Activated CD4-positive, alpha-beta memory T cell treated with anti-CD3 and anti-CD28 coated beads for 36 hours (primary cell): ENCODE data around the gene CASP6. TPM values are rescaled to one million over a fixed set of nuclear protein-coding genes. Genes with fewer than 3 reads are reported as not detected.

ENCODE experiments used
- CTCF ChIA-PET: fragments of 350-600 bp; sonication (Branson Sonifier 250); formaldehyde crosslinking; loops from one replicate; lab custom pipeline; 2021; ENCODE audit warnings: antibody characterized with exemption, inconsistent platforms; lab: Charles Lee
- POLR2A ChIA-PET: fragments of 350-600 bp; sonication (Branson Sonifier 250); formaldehyde crosslinking; loops from one replicate; lab custom pipeline; 2021; ENCODE audit warnings: antibody characterized with exemption; lab: Charles Lee
- DNase-seq: peaks from one replicate; pipeline ENCODE4 v3.0.0-alpha.2; 2020
- H3K27ac Mint-ChIP-seq: one replicate; pipeline ENCODE4 v1.8.0; 2021; ENCODE audit warnings: mixed read lengths
- H3K27me3 Mint-ChIP-seq: one replicate; pipeline ENCODE4 v1.8.0; 2021; ENCODE audit warnings: mixed read lengths
- H3K36me3 Mint-ChIP-seq: one replicate; pipeline ENCODE4 v1.8.0; 2021; ENCODE audit warnings: mixed read lengths
- H3K4me1 Mint-ChIP-seq: one replicate; pipeline ENCODE4 v1.8.0; 2021; ENCODE audit warnings: low read depth, mixed read lengths
- H3K4me3 Mint-ChIP-seq: one replicate; pipeline ENCODE4 v1.8.0; 2021; ENCODE audit warnings: mild to moderate bottlenecking, mixed read lengths
- H3K9me3 Mint-ChIP-seq: one replicate; pipeline ENCODE4 v1.8.0; 2021; ENCODE audit warnings: mixed read lengths
- intact Hi-C: fragments of 100-400 bp; cut with micrococcal nuclease; formaldehyde crosslinking; loops from one replicate; pipeline ENCODE4 v1.15.1; 2023
- total RNA-seq, 2 experiments: library from RNA; stranded (reverse); gene quantifications; one replicate each; pipeline ENCODE4 v1.2.3, GENCODE V29; 2021

Gene CASP6
- total RNA-seq: 10 to 100 TPM; 18.4 to 29.9 TPM

- intact Hi-C loops: loop anchor here (1.0 to 5.0 kb wide), 7 partner anchors 26 to 270 kb away; partner anchors contain the start of genes CFI, GAR1, MCUB and SEC24B
- Mint-ChIP-seq H3K27me3 (no peaks in the 10 kb centered on the region), H3K4me1 (peaks cover 34% of the 10 kb centered on the region), H3K36me3 (peaks cover 2% of the 10 kb centered on the region), H3K4me3 (peak within 1 kb of the TSS; percentile 90), H3K9me3 (no peaks in the 10 kb centered on the region), H3K27ac (peak within 1 kb of the TSS; percentile 82)
- POLR2A ChIA-PET: interaction anchor here (1.3 kb wide), 1 partner anchor 28 kb away, joined by 3 read pairs; no protein-coding TSS in a partner anchor
- peak; percentile 79 for DNase-seq
- CTCF ChIA-PET: interaction anchor here (0.7 to 2.5 kb wide), 15 partner anchors 10 to 275 kb away, joined by 3 to 8 read pairs (median 4); partner anchors contain the start of genes RRH and SEC24B
These were observed at the start of gene CASP6 for GRCh38 chr4:109702950-109703663. CASP6 (minus strand) TSS chr4:109703445; CDS start chr4:109703395, 50 bp downstream.

DNA sequence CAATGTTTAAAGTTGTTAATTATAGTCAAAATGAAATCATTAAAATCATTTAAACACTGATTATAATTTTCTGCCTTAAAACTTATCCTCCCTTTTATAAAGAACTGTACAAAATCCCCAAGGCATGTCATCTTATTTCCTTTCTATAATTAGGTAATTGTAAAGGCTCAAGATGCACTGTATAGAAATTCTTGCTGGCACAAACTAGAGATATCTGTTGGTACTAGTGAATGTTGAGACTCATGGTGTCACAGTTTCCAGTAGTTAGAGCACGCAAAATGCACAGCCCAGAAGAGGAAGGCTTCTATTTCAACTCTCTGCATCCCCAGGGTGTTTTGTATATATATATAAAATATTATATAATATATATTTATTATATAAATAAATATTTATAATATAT is 49.3 kb upstream of the CASP6 start:
- POLR2A ChIA-PET: no interaction called here
- intact Hi-C loops: no loop called here
- no peak for DNase-seq

DNA sequence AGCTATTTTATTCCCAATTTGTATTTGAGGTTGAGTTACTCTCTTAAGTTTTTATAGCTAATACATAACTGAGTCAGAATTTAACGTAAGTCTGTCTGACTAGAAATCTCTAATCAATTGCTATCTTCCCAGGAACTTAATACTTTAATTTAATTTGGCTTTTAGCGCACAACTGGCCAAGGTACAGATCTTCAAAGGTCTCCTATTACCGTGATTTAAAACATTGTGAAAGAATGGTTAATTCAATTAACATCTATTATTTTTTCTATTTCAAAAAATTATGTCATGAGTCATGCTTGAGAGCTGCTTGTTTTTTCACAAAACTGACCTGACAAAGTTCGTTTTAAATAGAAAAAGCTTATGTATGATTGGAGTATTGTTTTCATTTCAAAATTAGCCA is 48.6 kb upstream of the CASP6 start:
- CTCF ChIA-PET: interaction anchor here (1.6 kb wide), 1 partner anchor 319 kb away, joined by 6 read pairs; no protein-coding TSS in a partner anchor
- peaks cover 2% of the 10 kb centered on the region for H3K27me3 Mint-ChIP-seq
- H3K27ac Mint-ChIP-seq: no peak overlapping the region
- no peak for DNase-seq
- H3K4me3 Mint-ChIP-seq: no peak overlapping the region
- no peaks in the 10 kb centered on the region for H3K4me1 Mint-ChIP-seq
- intact Hi-C loops: no loop called here
- POLR2A ChIA-PET: no interaction called here
- no peaks in the 10 kb centered on the region for H3K36me3 Mint-ChIP-seq
- H3K9me3 Mint-ChIP-seq: no peaks in the 10 kb centered on the region

More for the DNA sequence above, 49.3 kb upstream of the CASP6 start:
- Mint-ChIP-seq H3K4me3 (no peak overlapping the region), H3K27ac (no peak overlapping the region), H3K4me1 (no peaks in the 10 kb centered on the region), H3K27me3 (peaks cover 2% of the 10 kb centered on the region), H3K9me3 (no peaks in the 10 kb centered on the region), H3K36me3 (no peaks in the 10 kb centered on the region)
- CTCF ChIA-PET: interaction anchor here (0.6 to 1.6 kb wide), 2 partner anchors 41 to 320 kb away, joined by 4 to 6 read pairs; no protein-coding TSS in a partner anchor

DNA sequence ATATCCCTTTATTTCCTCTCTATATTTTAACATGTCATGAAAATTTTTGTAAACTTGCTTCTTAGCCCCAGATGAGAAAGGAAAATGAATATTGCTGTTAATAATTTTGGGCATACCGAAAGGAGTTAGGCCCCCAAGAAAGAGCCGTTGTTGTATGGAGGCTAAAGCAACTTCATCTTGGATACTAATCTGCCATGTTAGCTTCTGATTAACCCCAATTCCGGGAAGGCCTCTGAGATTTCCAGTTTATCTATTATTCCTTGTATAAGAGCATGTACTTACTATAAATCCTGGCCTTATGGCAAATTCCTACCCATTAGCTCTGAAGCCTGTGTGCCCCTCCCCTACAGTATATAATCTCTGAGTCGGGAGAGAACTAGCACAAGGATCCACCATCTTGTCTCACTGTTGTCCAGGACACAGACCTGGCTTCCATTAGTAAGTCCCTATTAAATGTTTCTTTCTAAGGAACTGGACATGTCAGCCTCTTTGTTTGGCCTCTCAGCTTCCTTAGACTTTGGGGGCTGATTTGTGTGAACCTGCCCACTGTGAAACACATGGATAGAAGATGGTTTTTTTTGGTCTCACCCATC is 47.5 kb upstream of the CASP6 start:
- POLR2A ChIA-PET: no interaction called here
- no peak overlapping the region for H3K4me3 Mint-ChIP-seq

DNA sequence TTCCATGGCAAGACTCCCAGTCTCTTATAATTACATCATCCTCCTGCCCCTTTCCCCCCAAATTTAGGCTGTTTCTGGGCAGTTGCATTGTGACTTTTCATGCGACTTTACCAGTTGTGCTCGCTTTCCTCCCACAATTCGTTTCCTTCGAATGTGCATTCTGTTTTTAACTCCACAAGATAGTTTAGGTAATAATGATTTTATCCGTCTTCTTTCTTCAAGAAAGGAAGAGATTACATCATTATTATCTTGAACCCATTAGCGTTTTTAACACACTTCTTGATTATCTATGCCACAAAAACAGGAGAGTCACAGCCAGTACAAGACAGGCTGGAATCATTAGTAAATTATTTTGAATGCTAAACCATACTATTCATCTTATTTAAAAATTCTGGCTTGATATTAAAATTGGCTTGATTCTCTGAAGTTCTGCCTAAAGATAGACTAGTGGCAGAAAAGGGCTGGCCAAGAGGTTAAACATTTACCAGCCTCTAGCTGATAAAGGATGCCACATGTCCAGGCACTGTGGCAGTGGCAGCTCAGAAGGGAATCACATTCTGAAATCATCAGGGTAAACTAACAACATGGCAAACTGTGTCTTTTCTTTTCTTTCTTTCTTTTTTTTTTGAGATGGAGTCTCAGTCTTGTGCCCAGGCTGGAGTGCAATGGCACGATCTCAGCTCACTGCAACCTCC is 46.3 kb upstream of the CASP6 start:
- intact Hi-C loops: no loop called here
- no peaks in the 10 kb centered on the region for H3K9me3 Mint-ChIP-seq
- H3K27me3 Mint-ChIP-seq: no peaks in the 10 kb centered on the region
- no peak for DNase-seq
- no peaks in the 10 kb centered on the region for H3K36me3 Mint-ChIP-seq
- CTCF ChIA-PET: no interaction called here
- no peak overlapping the region for H3K27ac Mint-ChIP-seq
- POLR2A ChIA-PET: no interaction called here
- no peaks in the 10 kb centered on the region for H3K4me1 Mint-ChIP-seq
- H3K4me3 Mint-ChIP-seq: no peak overlapping the region

More for the DNA sequence above, 47.5 kb upstream of the CASP6 start:
- H3K9me3 Mint-ChIP-seq: no peaks in the 10 kb centered on the region
- H3K36me3 Mint-ChIP-seq: no peaks in the 10 kb centered on the region
- intact Hi-C loops: no loop called here
- no peaks in the 10 kb centered on the region for H3K4me1 Mint-ChIP-seq
- H3K27me3 Mint-ChIP-seq: peaks cover 2% of the 10 kb centered on the region
- CTCF ChIA-PET: no interaction called here
- H3K27ac Mint-ChIP-seq: no peak overlapping the region
- DNase-seq: no peak

GRCh38 chr4:109748114-109748513 is 44.9 kb upstream of the CASP6 start:
- no peak for DNase-seq
- Mint-ChIP-seq H3K4me1 (no peaks in the 10 kb centered on the region), H3K4me3 (no peak overlapping the region), H3K27ac (no peak overlapping the region), H3K9me3 (no peaks in the 10 kb centered on the region), H3K36me3 (no peaks in the 10 kb centered on the region), H3K27me3 (no peaks in the 10 kb centered on the region)
- ChIA-PET POLR2A (no interaction called here), CTCF (no interaction called here)
- intact Hi-C loops: no loop called here

DNA sequence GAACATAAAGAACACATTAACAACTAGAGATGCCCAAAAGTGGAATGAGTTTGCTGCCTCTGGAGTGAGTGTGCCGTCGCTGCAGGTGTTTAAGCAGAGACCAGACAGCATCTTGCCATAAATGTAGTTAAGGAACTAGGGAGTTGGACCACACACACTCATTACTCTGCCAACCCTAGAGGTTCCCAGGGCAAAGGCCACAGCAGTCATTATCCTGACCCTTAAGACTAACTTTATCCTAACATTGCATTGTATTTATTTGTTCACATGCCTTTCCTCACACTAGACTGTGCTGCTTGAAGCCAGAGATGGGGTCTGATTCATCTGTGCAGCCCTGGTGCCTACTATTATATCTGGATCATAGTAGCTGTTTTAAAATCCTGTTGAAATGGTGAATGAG is 43.5 kb upstream of the CASP6 start:
- POLR2A ChIA-PET: no interaction called here
- H3K4me3 Mint-ChIP-seq: no peak overlapping the region
- H3K27me3 Mint-ChIP-seq: no peaks in the 10 kb centered on the region
- intact Hi-C loops: no loop called here
- no peak for DNase-seq
- no peaks in the 10 kb centered on the region for H3K4me1 Mint-ChIP-seq
- no peaks in the 10 kb centered on the region for H3K9me3 Mint-ChIP-seq
- no peak overlapping the region for H3K27ac Mint-ChIP-seq
- no peaks in the 10 kb centered on the region for H3K36me3 Mint-ChIP-seq
- CTCF ChIA-PET: no interaction called here

- H3K27me3 Mint-ChIP-seq: no peaks in the 10 kb centered on the region
- H3K9me3 Mint-ChIP-seq: no peaks in the 10 kb centered on the region
- no peaks in the 10 kb centered on the region for H3K4me1 Mint-ChIP-seq
- ChIA-PET CTCF (no interaction called here), POLR2A (no interaction called here)
- no peak overlapping the region for H3K27ac Mint-ChIP-seq
- intact Hi-C loops: no loop called here
- H3K4me3 Mint-ChIP-seq: no peak overlapping the region
- H3K36me3 Mint-ChIP-seq: no peaks in the 10 kb centered on the region
- DNase-seq: no peak
These were observed 42.6 kb upstream of the CASP6 start for GRCh38 chr4:109745830-109746229.

GRCh38 chr4:109739547-109739946 is 36.3 kb upstream of the CASP6 start:
- Mint-ChIP-seq H3K36me3 (no peaks in the 10 kb centered on the region), H3K9me3 (no peaks in the 10 kb centered on the region), H3K4me1 (no peaks in the 10 kb centered on the region), H3K27ac (no peak overlapping the region), H3K27me3 (no peaks in the 10 kb centered on the region), H3K4me3 (no peak overlapping the region)
- ChIA-PET POLR2A (no interaction called here), CTCF (no interaction called here)
- intact Hi-C loops: no loop called here
- DNase-seq: no peak

- no peak overlapping the region for H3K27ac Mint-ChIP-seq
- DNase-seq: no peak
- no peaks in the 10 kb centered on the region for H3K36me3 Mint-ChIP-seq
- POLR2A ChIA-PET: no interaction called here
- H3K4me1 Mint-ChIP-seq: no peaks in the 10 kb centered on the region
- CTCF ChIA-PET: no interaction called here
- no peak overlapping the region for H3K4me3 Mint-ChIP-seq
- H3K27me3 Mint-ChIP-seq: no peaks in the 10 kb centered on the region
- H3K9me3 Mint-ChIP-seq: no peaks in the 10 kb centered on the region
- intact Hi-C loops: no loop called here
These were observed 35.0 kb upstream of the CASP6 start for GRCh38 chr4:109738104-109738872.

GRCh38 chr4:109735566-109736365 is 32.5 kb upstream of the CASP6 start:
- H3K36me3 Mint-ChIP-seq: no peaks in the 10 kb centered on the region
- ChIA-PET POLR2A (no interaction called here), CTCF (no interaction called here)
- H3K27me3 Mint-ChIP-seq: no peaks in the 10 kb centered on the region
- H3K27ac Mint-ChIP-seq: no peak overlapping the region
- intact Hi-C loops: no loop called here
- no peaks in the 10 kb centered on the region for H3K4me1 Mint-ChIP-seq
- H3K4me3 Mint-ChIP-seq: no peak overlapping the region
- no peak for DNase-seq
- no peaks in the 10 kb centered on the region for H3K9me3 Mint-ChIP-seq
